RWPE1 (cell line): ENCODE measurements around the gene RAB30.

Experiments used
- CTCF ChIA-PET: fragments of 350-600 bp; sonication (Branson Sonifier 250); formaldehyde crosslinking; extraction: SDS; loops from one replicate; lab custom pipeline; 2021; lab: Yijun Ruan, JAX
- POLR2A ChIA-PET: fragments of 400-600 bp; formaldehyde crosslinking; extraction: SDS; loops from one replicate; lab custom pipeline; 2020; ENCODE audit warnings: antibody characterized with exemption; ENCODE audit not compliant: low non-redundant PET; lab: Yijun Ruan, JAX
- DNase-seq: peaks from one replicate; pipeline ENCODE4 v3.0.0; 2012; ENCODE audit warnings: low spot score
- H3K27ac ChIP-seq: fragments of 450-650 bp; 2 replicates; pipeline ENCODE4 v1.5.1; 2017
- CTCF ChIP-seq: fragments of 450-650 bp; conservative IDR thresholded peaks from 2 replicates; pipeline ENCODE4 v1.5.1; 2017; ENCODE audit warnings: low read depth, mild to moderate bottlenecking

The RAB30 gene

GRCh38 chr11:83031127-83031526, 40.6 kb downstream of the RAB30 start:
- ChIA-PET CTCF (interaction anchor here (0.6 kb wide), 1 partner anchor 19 kb away, joined by 3 read pairs; no protein-coding TSS in a partner anchor), POLR2A (no interaction called here)
- DNase-seq = no peak
- H3K27ac ChIP-seq = no peak overlapping the region
- TF ChIP-seq CTCF = no peak

DNA sequence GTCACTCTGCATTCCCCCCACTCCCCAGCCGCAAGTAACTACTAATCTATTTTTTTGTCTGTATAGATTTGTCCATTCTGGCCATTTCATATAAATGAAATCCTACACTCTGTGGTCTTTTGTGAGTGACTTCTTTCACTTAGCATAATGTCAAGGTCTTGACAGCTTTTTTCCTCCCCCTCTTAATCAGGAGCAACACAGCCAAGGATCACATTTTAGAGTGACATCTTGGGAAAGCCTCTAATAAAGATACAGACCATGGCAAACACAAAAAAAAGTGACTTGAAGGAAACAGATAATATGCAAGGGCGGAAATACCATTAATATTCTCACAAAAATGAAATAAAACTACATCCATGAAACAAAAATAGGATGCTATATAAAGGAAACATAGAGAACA, 43.9 kb downstream of the RAB30 start:
- ChIA-PET POLR2A (no interaction called here), CTCF (no interaction called here)
- no peak for TF ChIP-seq CTCF
- H3K27ac ChIP-seq = no peak overlapping the region
- no peak for DNase-seq

GRCh38 chr11:83027289-83027688, 44.4 kb downstream of the RAB30 start:
- ChIA-PET CTCF (no interaction called here), POLR2A (no interaction called here)
- TF ChIP-seq CTCF = no peak
- H3K27ac ChIP-seq = no peak overlapping the region
- no peak for DNase-seq

GRCh38 chr11:83026229-83026628, 45.5 kb downstream of the RAB30 start:
- POLR2A ChIA-PET = no interaction called here

DNA sequence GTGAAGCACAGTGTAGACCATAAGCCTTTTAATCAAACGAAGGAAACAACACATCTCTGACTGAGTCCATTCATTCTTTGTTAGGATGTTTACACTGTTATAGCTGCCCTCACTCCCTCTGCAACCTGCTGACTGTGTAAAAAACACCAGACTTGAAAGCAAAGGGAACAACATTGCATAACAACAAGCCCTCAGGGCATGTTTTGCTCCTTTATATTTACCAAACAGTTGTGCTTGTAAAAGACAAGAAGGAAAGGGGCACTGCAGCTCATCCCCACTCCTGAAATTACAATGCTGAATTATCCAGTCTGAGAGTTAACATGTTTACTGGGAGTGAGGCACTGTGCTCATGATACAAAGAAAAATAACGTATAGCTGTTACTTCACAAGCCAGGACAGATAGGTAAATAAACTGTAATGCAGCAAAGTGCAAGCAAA, 46.4 kb downstream of the RAB30 start:
- POLR2A ChIA-PET = no interaction called here
- TF ChIP-seq CTCF = no peak
- no peak for DNase-seq
- H3K27ac ChIP-seq = no peak overlapping the region
- CTCF ChIA-PET = interaction anchor here (0.7 kb wide), 1 partner anchor 45 kb away, joined by 3 read pairs; no protein-coding TSS in a partner anchor

More at GRCh38 chr11:83026229-83026628, 45.5 kb downstream of the RAB30 start:
- H3K27ac ChIP-seq = no peak overlapping the region
- no peak for DNase-seq
- TF ChIP-seq CTCF = no peak
- CTCF ChIA-PET = interaction anchor here (0.5 kb wide), 1 partner anchor 99 kb away, joined by 3 read pairs; no protein-coding TSS in a partner anchor

DNA sequence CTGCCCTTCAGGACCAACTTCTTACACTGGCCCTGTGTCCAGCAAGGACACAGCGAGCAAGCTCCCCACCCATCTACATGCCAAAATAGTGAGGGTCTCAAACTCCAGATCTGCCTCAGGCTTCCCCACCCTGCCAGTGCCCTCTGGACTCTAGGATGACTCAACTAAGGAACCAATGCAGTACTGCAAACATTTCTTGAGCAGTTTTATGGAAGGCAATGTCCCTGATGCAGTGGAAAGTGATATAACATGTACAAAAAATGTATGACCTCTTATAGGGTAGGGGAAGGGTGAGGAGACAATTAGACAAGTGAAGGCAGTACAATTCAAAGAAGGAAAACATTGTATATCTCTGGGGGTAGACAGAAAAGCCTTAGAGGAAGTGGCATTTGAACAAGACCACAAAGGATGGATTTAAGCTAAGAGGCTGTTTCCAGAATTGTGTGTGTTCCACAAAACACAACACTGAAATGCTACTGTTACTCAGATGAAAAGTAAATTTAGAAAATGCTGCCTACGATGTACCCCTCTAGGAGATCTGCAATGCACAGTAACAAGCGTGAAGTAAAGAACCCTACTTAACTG, 47.3 kb downstream of the RAB30 start:
- CTCF ChIA-PET = no interaction called here
- DNase-seq = no peak
- POLR2A ChIA-PET = no interaction called here

More for the DNA sequence above, 47.3 kb downstream of the RAB30 start:
- H3K27ac ChIP-seq = no peak overlapping the region
- TF ChIP-seq CTCF = no peak
